GM12878 (cell line): ENCODE measurements around the gene CTXN1.

Experiments
- EZH2 ChIP-seq: IDR thresholded peaks from 2 replicates; pipeline ENCODE4 v1.6.1; 2012; ENCODE audit warnings: low read depth, mild to moderate bottlenecking, control low read depth, inconsistent platforms, low read length, borderline replicate concordance; ENCODE audit not compliant: control insufficient read depth
- NFIC ChIP-seq: IDR thresholded peaks from 2 replicates; pipeline ENCODE4 v1.6.1; 2012; ENCODE audit warnings: low read depth, mild to moderate bottlenecking, inconsistent platforms, low read length, moderate library complexity
- STAT1 ChIP-seq: fragments of 450-650 bp; conservative IDR thresholded peaks from 2 replicates; pipeline ENCODE4 v1.6.1; 2014; ENCODE audit warnings: antibody characterized with exemption, mild to moderate bottlenecking
- TF ChIP-seq, protein P1 (sequence below), 3 experiments: IDR thresholded peaks in 2 of 3; conservative IDR thresholded peaks in 1 of 3; 2 replicates each; pipeline ENCODE4 v1.5.1; 2011; ENCODE audit warnings: low read depth in 3 of 3, low read length in 3 of 3, mild to moderate bottlenecking in 3 of 3, control low read depth in 2 of 3, moderate library complexity in 2 of 3, inconsistent platforms in 1 of 3, mixed read lengths in 1 of 3; ENCODE audit not compliant: control insufficient read depth in 2 of 3, insufficient read depth in 1 of 3; ENCODE audit errors: extremely low read depth in 1 of 3

DNA sequence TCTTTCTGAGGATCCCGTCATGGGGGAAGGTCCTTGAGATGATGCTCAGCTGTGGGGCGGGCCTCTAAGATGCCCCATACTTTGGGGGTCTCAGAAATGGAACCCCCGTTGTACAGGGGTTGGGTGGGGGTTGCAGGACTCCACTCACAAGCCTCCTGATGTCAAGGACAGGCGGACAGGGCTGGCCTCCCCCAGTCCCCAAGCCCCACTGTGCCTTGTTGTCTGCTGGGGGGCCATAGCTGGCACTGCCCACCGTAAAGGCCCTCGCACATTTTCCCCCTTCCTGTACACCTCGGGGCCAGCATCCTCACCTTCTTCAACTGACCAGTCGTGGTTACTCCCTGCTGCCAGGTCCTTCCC is 3.1 kb downstream of the CTXN1 start:
- TF ChIP-seq, protein P1, sequence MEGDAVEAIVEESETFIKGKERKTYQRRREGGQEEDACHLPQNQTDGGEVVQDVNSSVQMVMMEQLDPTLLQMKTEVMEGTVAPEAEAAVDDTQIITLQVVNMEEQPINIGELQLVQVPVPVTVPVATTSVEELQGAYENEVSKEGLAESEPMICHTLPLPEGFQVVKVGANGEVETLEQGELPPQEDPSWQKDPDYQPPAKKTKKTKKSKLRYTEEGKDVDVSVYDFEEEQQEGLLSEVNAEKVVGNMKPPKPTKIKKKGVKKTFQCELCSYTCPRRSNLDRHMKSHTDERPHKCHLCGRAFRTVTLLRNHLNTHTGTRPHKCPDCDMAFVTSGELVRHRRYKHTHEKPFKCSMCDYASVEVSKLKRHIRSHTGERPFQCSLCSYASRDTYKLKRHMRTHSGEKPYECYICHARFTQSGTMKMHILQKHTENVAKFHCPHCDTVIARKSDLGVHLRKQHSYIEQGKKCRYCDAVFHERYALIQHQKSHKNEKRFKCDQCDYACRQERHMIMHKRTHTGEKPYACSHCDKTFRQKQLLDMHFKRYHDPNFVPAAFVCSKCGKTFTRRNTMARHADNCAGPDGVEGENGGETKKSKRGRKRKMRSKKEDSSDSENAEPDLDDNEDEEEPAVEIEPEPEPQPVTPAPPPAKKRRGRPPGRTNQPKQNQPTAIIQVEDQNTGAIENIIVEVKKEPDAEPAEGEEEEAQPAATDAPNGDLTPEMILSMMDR (IDR thresholded peaks at IDR 0.05 in 2 of 3, conservative IDR thresholded peaks at IDR 0.05 in 1 of 3; ENCODE audit: control insufficient read depth in 2 of 3, extremely low read depth in 1 of 3, insufficient read depth in 1 of 3, low read depth in 3 of 3, low read length in 3 of 3): no peak
- TF ChIP-seq EZH2 (no peak), STAT1 (no peak), NFIC (no peak)
